Fibroblast of villous mesenchyme (primary cell): Measurements from ENCODE around the gene PRR23C. TPM values are rescaled to one million over a fixed set of nuclear protein-coding genes. Genes with fewer than 3 reads are reported as not detected.

Experiments
- total RNA-seq: library from RNA; depleted of rRNA; stranded (reverse); fragments of >200 nt; gene quantifications from 2 replicates; pipeline ENCODE4 v1.2.3, GENCODE V29; 2012

PRR23C gene
- total RNA-seq, 1 donor = not detected

Other genes with a start within 250 kb of the PRR23C start
- 8.4 and 9.9 TPM in 2 replicates for gene PIK3CB, start 210.0 kb downstream of the PRR23C start, total RNA-seq
- 49.7 and 52.8 TPM in 2 replicates for gene FOXL2, start 97.8 kb downstream of the PRR23C start, total RNA-seq
- gene FOXL2NB, start 97.7 kb downstream of the PRR23C start, total RNA-seq = 61.8 and 101 TPM in 2 replicates
- not detected in 2 replicates for gene PRR23A, start 38.6 kb downstream of the PRR23C start, total RNA-seq
- not detected in 2 replicates for gene PRR23B, start 24.0 kb downstream of the PRR23C start, total RNA-seq